GM21526 (cell line): ENCODE results near the gene ZIM2.
"Not testable (repeated sequence)": the region's sequence is repeated elsewhere in the genome, so short reads cannot be mapped to it uniquely, and the experiment has no call there.

Source experiments
- ATAC-seq: cut with Tn5 transposase; IDR thresholded peaks from one replicate; pipeline ENCODE4 v1.9.1; 2021; ENCODE audit warnings: moderate library complexity; ENCODE audit not compliant: unreplicated experiment, low FRiP score

Gene ZIM2

GRCh38 chr19:56840451-56841192, at the start of gene ZIM2, which contains the start of gene PEG3:
ZIM2 (minus strand) TSS chr19:56840726; CDS start chr19:56824277, 16,449 bp downstream.
PEG3 (minus strand) TSS chr19:56840726; CDS start chr19:56824655, 16,071 bp downstream.
- ATAC-seq: no peak

GRCh38 chr19:56885173-56885985, 44.9 kb upstream of the ZIM2 start:
- no peak for ATAC-seq

- ATAC-seq: no peak
Measured at GRCh38 chr19:56884441-56884840, 43.9 kb upstream of the ZIM2 start.

- ATAC-seq: no peak
Measured at GRCh38 chr19:56880592-56881190, 40.2 kb upstream of the ZIM2 start.

GRCh38 chr19:56877069-56877715, 36.7 kb upstream of the ZIM2 start:
- ATAC-seq: no peak

GRCh38 chr19:56875717-56876116, 35.2 kb upstream of the ZIM2 start:
- no peak for ATAC-seq

- ATAC-seq: no peak
Measured at GRCh38 chr19:56874530-56874929, 34.0 kb upstream of the ZIM2 start.

GRCh38 chr19:56873493-56873892, 33.0 kb upstream of the ZIM2 start:
- ATAC-seq: no peak

GRCh38 chr19:56869886-56870285, 29.4 kb upstream of the ZIM2 start:
- no peak for ATAC-seq

- no peak for ATAC-seq
Measured at GRCh38 chr19:56868446-56868845, 27.9 kb upstream of the ZIM2 start.

- no peak for ATAC-seq
Measured at GRCh38 chr19:56866538-56866937, 26.0 kb upstream of the ZIM2 start.

- no peak for ATAC-seq
Measured at GRCh38 chr19:56864443-56865125, 24.1 kb upstream of the ZIM2 start.

- ATAC-seq: no peak
Measured at GRCh38 chr19:56862741-56863140, 22.2 kb upstream of the ZIM2 start.

- not testable (repeated sequence) for ATAC-seq
Measured at GRCh38 chr19:56860409-56860808, 19.9 kb upstream of the ZIM2 start.

- ATAC-seq: no peak
Measured at GRCh38 chr19:56858026-56858425, 17.5 kb upstream of the ZIM2 start.

GRCh38 chr19:56856822-56857221, 16.3 kb upstream of the ZIM2 start:
- ATAC-seq: no peak

GRCh38 chr19:56852361-56852760, 11.8 kb upstream of the ZIM2 start:
- not testable (repeated sequence) for ATAC-seq

- ATAC-seq: no peak
Measured at GRCh38 chr19:56848166-56848565, 7.6 kb upstream of the ZIM2 start.

GRCh38 chr19:56842412-56842811, 1.9 kb upstream of the ZIM2 start:
- ATAC-seq: no peak

- no peak for ATAC-seq
Measured at GRCh38 chr19:56841193-56841543, 642 bp upstream of the ZIM2 start.
